Measurements from ENCODE around the gene GMDS. TPM values are rescaled to one million over a fixed set of nuclear protein-coding genes. Genes with fewer than 3 reads are reported as not detected.

Gene GMDS
- total RNA-seq, 4 donors from 2014 or later, result 3.4 to 7.2 (median 4.6) TPM

GRCh38 chr6:1615853-1616420, 629.5 kb downstream of the GMDS start:
- Histone ChIP-seq H3K9me3 (no peaks in the 10 kb centered on the region), H3K27ac (no peak overlapping the region), H3K4me3 (no peak overlapping the region), H3K36me3 (no peaks in the 10 kb centered on the region), H3K27me3 (peaks cover 46 to 82% (median 58%) of the 10 kb centered on the region in 3 donors), H3K4me1 (peaks cover 5 to 8% of the 10 kb centered on the region in 2 donors)
- DNase-seq (no peak), ATAC-seq (no peak)
- in situ Hi-C loops (cut with MboI; ENCODE audit: low sequenced_read_pairs in 4 of 4), result loop anchor here in 1 of 4 donors (25.0 kb wide), 1 partner anchor 496 kb away; no protein-coding TSS in a partner anchor
- no peak for TF ChIP-seq POLR2A (IDR thresholded peaks at IDR 0.05)
- TF ChIP-seq CTCF (IDR thresholded peaks at IDR 0.05 in 4 of 5, conservative IDR thresholded peaks at IDR 0.05 in 1 of 5), result no peak
- intact Hi-C loops (cut with DNase I; ENCODE audit: low total_unique reads), result no loop called here

- DNase-seq (no peak), ATAC-seq (no peak)
- Histone ChIP-seq H3K9me3 (no peaks in the 10 kb centered on the region), H3K4me3 (no peak overlapping the region), H3K27me3 (peaks cover 44 to 80% (median 56%) of the 10 kb centered on the region in 3 donors), H3K27ac (no peak overlapping the region), H3K4me1 (peaks cover 5 to 8% of the 10 kb centered on the region in 2 donors), H3K36me3 (no peaks in the 10 kb centered on the region)
- intact Hi-C loops (cut with DNase I; ENCODE audit: low total_unique reads) (no loop called here), in situ Hi-C loops (cut with MboI; ENCODE audit: low sequenced_read_pairs in 4 of 4) (loop anchor here in 1 of 4 donors (25.0 kb wide), 1 partner anchor 497 kb away; no protein-coding TSS in a partner anchor)
- TF ChIP-seq POLR2A (IDR thresholded peaks at IDR 0.05) (no peak), CTCF (IDR thresholded peaks at IDR 0.05 in 4 of 5, conservative IDR thresholded peaks at IDR 0.05 in 1 of 5) (no peak)
Measured at GRCh38 chr6:1615151-1615852, 630.1 kb downstream of the GMDS start.

- no peaks in the 10 kb centered on the region for H3K9me3 ChIP-seq
- peak overlapping the region; percentile 34 to 62 (median 52) for H3K4me3 ChIP-seq
- no peak for ATAC-seq
- in situ Hi-C loops (cut with MboI; ENCODE audit: low sequenced_read_pairs in 4 of 4) (loop anchor here in 1 of 4 donors (25.0 kb wide), 1 partner anchor 498 kb away; no protein-coding TSS in a partner anchor), intact Hi-C loops (cut with DNase I; ENCODE audit: low total_unique reads) (loop anchor here (5.0 kb wide), 1 partner anchor 1138 kb away; the partner anchor contains the start of gene MYLK4)
- TF ChIP-seq CTCF (IDR thresholded peaks at IDR 0.05 in 4 of 5, conservative IDR thresholded peaks at IDR 0.05 in 1 of 5) (no peak), POLR2A (IDR thresholded peaks at IDR 0.05) (no peak)
- H3K36me3 ChIP-seq, result no peaks in the 10 kb centered on the region
- H3K27ac ChIP-seq, result peak overlapping the region in 3 of 4 donors; percentile 9 to 67 (median 60)
- peaks cover 4 to 5% of the 10 kb centered on the region in 2 donors for H3K4me1 ChIP-seq
- peaks cover 38 to 76% (median 49%) of the 10 kb centered on the region in 3 donors for H3K27me3 ChIP-seq
- no peak for DNase-seq
Measured at GRCh38 chr6:1614448-1615150, 630.8 kb downstream of the GMDS start.

- Histone ChIP-seq H3K36me3 (no peaks in the 10 kb centered on the region), H3K4me3 (peak overlapping the region; percentile 34 to 62 (median 52)), H3K27ac (peak overlapping the region; percentile 5 to 67 (median 34)), H3K4me1 (peaks cover 3 to 5% of the 10 kb centered on the region in 2 donors), H3K27me3 (peaks cover 41 to 74% (median 48%) of the 10 kb centered on the region in 3 donors), H3K9me3 (no peaks in the 10 kb centered on the region)
- ATAC-seq (no peak), DNase-seq (no peak)
- TF ChIP-seq CTCF (IDR thresholded peaks at IDR 0.05 in 4 of 5, conservative IDR thresholded peaks at IDR 0.05 in 1 of 5) (no peak), POLR2A (IDR thresholded peaks at IDR 0.05) (no peak)
- in situ Hi-C loops (cut with MboI; ENCODE audit: low sequenced_read_pairs in 4 of 4) (loop anchor here in 1 of 4 donors (25.0 kb wide), 1 partner anchor 498 kb away; no protein-coding TSS in a partner anchor), intact Hi-C loops (cut with DNase I; ENCODE audit: low total_unique reads) (loop anchor here (5.0 kb wide), 1 partner anchor 1138 kb away; the partner anchor contains the start of gene MYLK4)
Measured at GRCh38 chr6:1613688-1614447, 631.5 kb downstream of the GMDS start.

Data from gastrocnemius medialis (tissue), 4 donors.